Measurements from ENCODE around the gene MYB.

Gene MYB

DNA sequence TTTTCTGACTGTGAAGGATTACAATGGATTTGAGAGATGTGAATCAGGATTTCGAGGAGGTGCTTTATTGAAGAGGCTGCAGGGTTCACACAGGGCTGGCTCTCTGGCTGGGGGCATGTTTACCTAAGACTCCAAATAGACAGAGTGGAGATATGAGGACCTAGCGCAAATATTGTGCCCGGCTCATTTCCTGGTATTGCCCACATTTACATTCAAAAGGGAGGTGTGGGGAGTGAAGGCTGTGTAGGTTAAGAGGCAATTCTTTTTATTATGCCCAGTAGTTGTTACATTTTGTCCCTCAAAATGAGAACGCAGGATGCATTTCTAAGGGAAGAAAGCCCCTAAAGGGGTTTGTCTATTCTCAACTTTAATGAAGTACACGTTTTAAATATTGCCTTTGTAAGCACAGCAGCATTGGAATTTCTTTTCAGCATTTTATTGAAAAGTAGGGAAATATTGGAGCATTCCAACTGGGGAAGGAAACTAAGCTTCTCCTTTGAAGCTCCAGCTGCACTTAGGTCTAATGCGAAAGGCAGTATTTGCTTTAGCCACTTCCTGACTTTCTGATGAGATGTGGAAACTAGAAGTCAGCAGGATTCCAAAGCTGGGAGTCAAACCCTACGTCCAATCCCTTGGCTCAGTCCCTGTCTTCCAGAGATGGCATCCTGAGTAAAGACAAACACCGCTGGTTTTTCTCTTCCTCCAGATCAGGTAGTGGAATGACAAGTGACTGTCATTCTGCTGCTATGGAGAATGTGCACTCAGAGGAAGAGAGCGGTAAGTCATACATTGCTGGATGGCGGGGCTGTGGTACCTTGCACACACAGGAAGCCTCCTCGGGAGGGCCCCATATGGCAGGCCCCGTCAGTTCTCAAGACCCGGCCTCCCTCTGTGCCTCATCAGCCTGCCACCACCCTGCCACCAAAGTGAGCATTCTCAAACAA, 70.7 kb downstream of the MYB start:
- DNase-seq (ENCODE audit: low read depth): no peak

- no peak for DNase-seq (ENCODE audit: low read depth)
Observed at GRCh38 chr6:135254471-135254870, 73.4 kb downstream of the MYB start.

DNA sequence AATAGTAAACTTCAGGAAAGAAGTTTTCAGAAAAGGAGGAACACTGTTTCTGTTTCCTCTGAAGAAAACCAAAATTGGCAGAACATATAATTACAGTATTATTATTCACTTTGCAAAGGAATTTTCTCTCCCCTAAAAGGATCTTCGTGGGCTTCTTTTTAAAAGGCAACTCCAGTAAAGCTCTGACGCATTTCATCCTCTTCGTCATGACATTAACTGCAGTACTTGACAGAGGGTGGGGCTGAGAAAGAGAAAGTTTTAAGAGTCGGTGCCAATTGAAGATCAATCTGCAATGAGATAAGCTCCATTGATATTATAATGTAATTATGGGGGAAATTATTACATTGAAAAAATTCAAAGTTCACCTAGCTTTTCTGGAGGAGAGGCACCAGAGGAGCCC, 75.8 kb downstream of the MYB start:
- DNase-seq (ENCODE audit: low read depth): no peak

- no peak for DNase-seq (ENCODE audit: low read depth)
Observed at GRCh38 chr6:135257631-135258405, 76.7 kb downstream of the MYB start.

DNA sequence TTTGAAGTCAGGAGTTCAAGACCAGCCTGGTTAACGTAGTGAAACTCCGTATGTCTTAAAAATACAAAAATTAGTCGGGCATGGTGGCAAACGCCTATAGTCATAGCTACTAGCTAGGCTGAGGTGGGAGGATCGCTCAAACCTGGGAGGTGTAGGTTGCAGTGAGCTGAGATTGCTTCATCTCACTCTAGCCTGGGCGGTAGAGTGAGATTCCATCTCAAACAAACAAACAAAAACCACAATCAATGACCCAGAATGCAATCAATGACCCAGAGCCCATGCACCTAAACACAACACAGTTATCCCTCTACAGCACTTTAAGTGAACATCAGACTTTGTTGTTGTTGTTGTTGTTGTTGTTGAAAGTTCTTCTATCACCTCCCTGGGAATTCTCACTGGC, 77.9 kb downstream of the MYB start:
- no peak for DNase-seq (ENCODE audit: low read depth)

- DNase-seq (ENCODE audit: low read depth): no peak
Observed at GRCh38 chr6:135260612-135261011, 79.5 kb downstream of the MYB start.

- DNase-seq (ENCODE audit: low read depth): no peak
Observed at GRCh38 chr6:135261872-135262725, 81.0 kb downstream of the MYB start.

- DNase-seq (ENCODE audit: low read depth): no peak
Observed at GRCh38 chr6:135265278-135265677, 84.2 kb downstream of the MYB start.

GRCh38 chr6:135266675-135267074, 85.6 kb downstream of the MYB start:
- no peak for DNase-seq (ENCODE audit: low read depth)

DNA sequence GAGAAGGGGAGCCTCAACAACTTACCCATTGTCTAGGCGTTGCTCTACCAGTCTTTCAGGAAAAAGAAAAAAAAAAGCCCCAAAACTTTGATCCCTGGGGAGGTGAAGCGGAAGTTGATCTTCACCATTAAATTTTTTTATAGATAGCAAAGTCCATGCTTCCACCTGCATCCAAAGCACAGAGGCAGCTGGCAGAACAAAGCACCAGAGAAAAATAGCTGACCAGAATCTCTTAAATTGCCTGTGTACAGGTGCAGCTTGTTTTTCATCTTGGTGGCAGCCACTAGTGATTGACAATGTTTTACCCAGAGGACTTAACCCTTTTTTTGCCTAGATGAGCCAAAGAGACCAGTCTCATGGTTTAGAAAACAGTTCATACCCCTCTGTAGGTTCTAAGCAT, 86.0 kb downstream of the MYB start:
- DNase-seq (ENCODE audit: low read depth): no peak

- no peak for DNase-seq (ENCODE audit: low read depth)
Observed at GRCh38 chr6:135268263-135268662, 87.2 kb downstream of the MYB start.

DNA sequence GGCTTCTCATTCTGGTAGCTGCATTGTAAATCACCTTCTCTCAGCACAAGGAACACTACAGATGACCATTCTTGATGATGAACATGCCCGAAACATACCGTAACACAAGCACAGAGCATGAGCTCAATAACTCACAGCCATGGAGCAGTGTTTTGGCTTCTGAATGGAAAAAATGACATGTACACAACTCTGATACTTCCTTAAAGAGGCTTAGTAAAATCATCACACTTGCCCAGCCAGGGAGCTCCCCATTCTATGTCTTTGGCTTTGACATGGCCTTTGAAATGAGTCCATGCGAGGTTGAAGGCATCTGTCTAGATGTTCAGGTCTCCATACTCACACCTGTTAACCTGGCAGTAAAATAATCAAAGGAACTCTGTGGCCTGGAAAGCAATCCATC, 87.6 kb downstream of the MYB start:
- DNase-seq (ENCODE audit: low read depth): no peak
